ENCODE measurements around the gene HES1.
"Not testable (repeated sequence)": the region's sequence is repeated elsewhere in the genome, so short reads cannot be mapped to it uniquely, and the experiment has no call there.

HES1 gene

DNA sequence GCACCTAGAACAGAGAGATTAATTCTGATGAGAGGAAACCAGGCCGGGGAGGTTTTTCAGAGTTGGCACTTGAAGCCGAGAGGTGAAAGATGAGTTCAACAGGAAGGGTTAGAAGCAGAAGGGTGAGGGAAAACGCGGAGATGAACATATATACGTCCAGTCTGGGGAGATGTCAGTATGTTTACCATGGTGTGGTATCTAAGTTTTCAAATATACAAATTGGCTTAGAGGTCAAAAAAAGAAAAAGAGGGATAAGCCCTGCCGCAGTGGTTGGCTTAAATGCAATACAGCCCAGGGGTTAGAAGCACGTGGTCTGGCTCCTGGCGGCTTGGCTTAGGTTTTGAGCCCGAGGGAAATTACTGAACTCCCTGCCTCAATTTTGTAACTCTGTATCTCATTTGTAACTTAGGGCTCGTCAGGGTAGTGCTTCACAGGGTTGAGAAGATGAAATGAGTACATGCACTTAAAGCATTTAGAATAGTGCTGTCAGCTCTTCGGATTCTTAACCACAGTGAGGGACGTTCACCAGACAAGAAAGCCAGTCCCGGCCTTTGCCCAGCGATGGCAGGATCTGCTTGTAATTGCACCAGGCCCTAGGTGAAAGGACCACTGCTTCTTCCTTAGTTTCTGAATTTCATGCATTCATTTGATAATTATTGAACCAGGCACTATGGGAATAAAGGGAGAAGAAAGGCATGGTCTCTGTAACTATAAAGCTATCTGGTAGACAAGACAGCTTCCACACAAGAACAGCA, 6.4 kb downstream of the HES1 start:
- no peak for DNase-seq

- no peak for DNase-seq
These were observed 9.8 kb downstream of the HES1 start for GRCh38 chr3:194145702-194146101.

- no peak for DNase-seq
These were observed 11.7 kb downstream of the HES1 start for GRCh38 chr3:194147679-194148078.

DNA sequence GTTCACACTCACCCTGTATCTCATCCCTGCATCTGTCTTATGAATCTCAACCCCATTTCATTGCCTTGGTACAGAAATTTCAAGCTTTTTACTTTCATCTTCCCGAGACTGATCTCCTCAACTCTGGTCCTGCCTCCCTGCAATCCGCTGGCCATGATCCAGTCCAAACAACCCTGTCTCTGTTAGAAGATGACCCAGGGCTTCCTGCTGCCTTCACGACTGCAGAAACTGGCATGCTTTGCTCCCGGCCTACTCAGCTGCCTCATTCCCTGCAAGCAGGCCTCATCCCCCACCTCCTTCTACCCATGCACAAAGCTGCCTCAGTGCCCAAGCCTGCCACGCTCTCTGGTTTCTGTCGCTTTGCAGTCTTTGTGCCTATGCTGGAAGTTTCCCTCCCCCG, 12.4 kb downstream of the HES1 start:
- DNase-seq: no peak

DNA sequence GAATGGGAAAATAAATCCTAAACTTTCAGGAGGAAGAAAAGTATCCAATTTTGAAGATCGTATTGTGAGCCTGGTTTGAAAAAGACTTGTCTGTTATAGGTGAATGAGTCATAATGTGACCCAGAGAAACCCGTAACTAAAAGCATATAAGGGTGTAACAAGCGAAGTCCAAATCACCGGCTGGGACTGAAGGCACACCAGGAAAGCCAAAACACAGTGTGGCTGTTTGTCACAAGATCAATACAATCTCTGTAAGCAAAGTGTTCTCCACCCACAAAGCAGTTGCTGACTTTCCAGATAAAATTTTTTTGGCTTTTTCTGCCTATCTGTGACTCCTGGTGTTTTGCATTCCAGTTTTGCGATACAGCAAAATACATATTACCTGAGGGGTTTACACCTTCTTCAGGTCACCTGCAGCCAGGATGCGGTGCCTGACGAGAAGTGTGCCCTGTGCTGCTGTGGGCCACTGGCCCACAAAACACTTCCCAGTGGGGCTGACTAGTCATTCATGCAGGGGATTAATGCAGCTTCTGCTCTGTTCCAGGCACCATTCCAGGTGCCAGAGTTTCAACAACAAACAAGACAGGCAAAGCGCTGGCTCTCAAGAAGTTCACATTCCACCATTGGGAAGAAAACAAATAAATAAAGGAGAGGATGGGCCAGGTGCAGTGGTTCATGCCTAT, 14.4 kb downstream of the HES1 start:
- no peak for DNase-seq

GRCh38 chr3:194150935-194151302, 15.0 kb downstream of the HES1 start:
- DNase-seq: not testable (repeated sequence)

GRCh38 chr3:194154346-194154745, 18.4 kb downstream of the HES1 start:
- no peak for DNase-seq

DNA sequence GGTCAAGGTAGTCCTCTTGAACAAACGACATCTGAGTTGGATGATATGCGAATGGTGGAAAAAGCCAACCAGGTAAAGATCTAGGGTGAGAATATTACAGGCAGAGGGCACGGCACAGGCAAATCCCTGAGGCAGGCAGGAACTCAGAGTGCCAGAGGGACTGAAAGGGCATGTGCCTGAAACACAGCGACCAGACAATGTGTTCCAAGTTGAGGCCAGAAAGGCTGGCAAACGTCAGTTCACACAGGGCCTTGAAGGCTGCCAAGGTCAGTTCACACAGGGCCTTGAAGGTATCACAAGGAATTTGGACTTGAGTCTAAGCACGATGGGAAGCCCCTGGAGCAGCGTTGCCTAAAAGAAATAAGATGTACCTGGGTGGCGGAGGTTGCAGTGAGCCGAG, 20.1 kb downstream of the HES1 start:
- no peak for DNase-seq

GRCh38 chr3:194158942-194159439, 23.0 kb downstream of the HES1 start:
- no peak for DNase-seq

GRCh38 chr3:194160158-194160557, 24.2 kb downstream of the HES1 start:
- DNase-seq: no peak

DNA sequence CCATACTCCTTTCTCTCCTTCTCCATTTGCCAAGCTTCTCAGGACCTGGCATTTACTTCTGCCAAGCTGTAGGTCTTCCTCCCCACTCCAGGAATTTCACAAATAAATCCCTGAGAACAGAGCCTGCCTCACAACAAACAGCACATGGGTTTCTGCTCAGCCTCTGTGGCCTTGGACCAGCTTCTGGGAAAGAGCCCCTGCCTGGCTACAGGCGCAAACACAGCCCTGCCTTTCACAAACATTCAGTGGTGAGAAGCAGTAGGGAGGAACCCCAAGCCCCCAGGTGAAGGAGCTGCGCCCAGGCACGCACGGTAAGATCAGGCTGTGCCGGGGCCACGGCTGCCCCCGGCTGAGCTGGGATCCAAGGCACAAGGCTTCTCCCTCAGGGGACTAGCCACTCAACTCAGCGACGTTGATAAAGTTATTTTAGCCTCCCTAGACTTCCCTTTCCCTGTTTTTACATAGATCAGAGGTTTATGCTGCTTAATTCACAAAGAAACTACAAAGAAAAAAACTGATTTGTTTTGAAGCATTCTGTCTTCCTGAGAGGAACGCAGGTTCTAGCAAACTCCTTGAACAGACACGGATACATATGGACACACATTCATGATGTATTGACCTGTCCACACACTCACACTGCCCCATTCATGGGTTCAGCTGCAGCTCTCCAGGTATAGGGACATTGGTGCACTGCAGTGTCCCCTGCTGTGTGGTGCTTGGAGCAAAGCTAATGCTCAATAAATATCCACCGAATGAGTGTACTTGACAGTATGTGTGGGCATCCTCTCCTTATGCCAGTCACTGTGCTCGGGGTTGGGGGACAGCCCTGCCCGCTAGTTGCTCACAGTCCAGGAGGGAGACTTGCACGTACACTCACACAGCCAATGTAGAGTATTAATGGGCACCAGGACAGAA, 25.4 kb downstream of the HES1 start:
- DNase-seq: no peak

DNA sequence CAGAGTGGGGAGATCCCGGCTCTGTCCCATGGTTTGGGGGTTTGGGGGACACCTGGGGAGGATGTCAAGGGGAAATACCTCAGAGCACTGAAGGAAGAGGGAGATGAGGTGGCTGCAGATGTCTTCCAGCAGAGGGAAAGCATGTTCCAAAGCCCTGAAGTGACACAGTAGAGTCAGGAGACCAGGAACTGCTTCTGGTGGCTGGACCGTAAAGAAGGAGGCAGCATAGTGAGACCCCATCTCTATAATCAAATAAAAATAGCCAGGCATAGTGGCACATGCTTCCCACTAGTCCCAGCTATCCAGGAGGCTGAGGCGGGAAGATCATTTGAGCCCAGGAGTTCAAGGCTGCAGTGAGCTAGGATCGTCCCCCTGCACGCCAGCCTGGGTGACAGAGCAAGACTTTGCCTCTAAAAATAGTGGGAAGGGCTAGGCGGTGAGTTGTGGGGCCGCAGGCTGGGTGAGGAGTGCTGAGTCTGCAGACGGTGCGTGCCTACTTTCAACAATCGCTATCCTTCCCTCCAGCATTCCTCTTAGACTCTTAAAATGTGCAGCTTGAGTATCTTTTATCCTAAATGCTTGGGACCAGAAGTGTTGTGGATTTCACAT, 26.2 kb downstream of the HES1 start:
- DNase-seq: no peak

DNA sequence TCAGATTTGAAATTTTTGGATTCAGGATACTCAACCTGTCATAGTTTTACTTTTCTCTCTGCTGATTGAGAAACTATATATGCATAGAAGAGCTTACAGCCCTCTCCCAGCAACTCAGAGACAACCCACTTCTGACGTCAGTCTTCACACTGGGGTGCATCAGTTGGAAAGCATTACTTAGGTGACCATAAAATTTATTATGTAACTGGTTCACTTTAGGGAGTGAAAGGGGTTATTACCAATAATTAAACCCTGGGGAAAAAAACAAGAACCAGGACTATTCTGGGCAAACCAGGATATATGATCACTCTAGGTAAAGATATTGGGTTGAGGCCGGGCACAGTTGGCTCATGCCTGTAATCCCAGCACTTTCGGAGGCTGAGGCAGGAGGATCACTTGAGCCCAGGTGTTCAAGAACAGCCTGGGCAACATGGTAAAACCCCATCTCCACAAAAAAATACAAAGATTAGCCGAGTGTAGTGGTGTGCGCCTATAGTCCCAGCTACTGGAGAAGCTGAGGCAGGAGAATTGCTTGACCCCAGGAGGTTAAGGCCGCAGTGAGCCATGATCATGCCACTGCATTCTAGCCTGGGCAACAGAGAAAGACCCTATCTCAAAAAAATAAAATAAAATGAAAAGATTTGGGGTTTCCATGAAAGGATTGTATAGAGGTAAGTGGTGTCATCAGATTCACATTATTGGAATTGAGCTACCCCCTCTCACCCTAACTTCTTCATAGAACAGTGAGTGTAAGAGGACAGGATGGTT, 27.1 kb downstream of the HES1 start:
- no peak for DNase-seq

DNA sequence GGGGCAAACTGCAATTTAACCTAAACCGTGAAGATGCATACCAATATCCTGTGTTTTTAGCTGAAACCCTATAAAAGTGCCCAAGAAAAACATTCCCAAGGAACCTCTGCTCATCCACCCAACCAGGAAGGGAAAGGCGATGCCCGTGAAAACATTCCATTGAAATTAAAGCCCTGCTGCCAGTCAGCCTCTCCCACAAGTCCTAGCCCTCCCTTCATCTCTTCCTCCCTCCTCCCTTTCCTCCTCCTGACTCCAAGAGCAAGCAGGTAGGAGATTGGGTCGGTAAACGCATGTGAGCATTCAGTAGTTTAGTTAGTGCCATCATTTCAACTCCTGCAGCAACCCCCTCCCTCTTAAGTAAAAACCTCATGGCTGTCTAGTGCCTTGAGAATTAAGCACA, 27.7 kb downstream of the HES1 start:
- no peak for DNase-seq

DNA sequence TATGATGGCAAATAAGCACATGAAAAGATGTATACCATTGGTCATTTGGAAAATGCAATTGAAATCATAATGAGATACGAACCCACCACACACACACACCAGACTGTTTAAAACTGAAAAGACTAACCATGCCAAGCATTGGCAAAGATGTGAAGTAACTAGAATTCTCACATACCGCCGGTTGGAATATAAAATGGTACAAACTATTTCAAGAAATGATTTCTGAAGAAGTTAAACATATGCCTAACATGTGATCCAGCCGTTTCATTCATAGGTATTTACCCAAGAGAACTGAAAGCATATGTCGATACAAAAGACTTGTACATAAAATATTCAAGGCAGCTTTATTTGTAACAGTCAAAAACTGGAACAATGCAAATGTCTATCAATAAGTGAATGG, 28.9 kb downstream of the HES1 start:
- no peak for DNase-seq

DNA sequence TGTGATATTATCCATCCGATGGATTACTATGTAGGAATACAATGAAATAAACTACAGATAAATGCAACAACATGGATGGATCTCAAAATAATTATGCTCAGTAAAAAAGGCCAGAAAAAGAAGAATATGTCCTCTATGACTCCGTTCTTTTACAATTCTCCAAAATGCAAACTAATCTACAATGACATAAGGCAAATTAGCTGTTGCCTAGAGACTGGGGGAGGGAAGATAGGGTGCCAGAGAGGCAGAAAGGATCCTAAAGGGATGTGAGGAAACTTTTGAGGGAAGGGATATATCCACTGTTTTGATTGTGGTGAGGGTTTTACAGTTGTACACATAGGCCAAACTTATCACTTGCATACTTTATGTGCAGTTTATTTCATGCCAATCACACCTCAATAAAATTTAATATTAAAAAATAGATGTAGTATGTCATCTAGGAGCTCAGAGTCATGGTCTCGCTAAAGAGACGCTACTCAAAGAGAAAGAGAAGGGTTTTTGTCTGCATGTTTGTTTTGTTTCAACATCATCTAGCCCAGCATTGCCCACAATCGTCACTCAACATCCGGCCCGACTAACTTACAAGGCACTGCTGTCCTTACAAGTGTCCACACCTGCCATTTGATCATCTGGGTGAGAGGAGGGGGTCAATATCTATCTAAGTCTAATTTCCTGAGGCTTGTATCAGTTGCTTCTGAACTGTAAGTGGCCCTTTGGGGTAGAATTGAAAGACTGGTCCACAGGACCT, 29.5 kb downstream of the HES1 start:
- DNase-seq: no peak

DNA sequence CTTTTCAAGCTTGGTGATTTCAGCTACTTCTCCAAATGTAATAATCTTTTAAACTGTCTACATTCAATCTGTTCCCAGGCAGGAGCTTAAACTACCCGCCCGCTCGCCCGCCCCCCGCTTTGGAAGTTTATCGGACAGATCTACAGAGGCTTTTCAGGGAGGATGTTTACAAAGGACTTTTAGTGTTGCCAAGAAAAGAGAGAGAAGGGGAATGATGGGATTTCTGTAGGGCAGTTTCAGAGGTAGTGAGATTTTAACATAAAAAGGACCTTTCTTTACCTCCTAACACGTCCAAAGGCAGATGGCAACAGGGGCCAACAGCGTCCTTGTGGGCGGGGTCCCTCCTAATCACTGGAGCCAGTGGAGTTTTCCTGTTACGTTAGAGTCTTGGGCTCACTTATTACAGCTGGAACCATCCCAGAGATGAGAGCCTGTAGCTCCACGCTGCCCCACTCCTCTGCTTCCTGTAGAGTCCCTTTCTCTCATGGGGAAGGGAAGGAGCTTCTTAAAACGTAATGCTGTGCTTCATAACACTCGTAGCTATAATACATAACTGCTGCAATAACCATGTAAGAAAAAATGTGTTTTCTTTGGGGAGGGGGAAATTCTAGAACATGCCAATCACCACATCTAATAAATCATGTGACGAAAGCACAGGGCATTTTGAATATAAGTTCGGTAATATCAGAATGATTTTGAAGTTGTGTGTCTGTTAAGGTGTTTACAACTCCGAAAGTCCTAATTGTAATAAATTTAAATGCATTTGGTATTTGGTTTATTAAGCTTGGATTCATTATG, 30.9 kb downstream of the HES1 start:
- DNase-seq: no peak

DNA sequence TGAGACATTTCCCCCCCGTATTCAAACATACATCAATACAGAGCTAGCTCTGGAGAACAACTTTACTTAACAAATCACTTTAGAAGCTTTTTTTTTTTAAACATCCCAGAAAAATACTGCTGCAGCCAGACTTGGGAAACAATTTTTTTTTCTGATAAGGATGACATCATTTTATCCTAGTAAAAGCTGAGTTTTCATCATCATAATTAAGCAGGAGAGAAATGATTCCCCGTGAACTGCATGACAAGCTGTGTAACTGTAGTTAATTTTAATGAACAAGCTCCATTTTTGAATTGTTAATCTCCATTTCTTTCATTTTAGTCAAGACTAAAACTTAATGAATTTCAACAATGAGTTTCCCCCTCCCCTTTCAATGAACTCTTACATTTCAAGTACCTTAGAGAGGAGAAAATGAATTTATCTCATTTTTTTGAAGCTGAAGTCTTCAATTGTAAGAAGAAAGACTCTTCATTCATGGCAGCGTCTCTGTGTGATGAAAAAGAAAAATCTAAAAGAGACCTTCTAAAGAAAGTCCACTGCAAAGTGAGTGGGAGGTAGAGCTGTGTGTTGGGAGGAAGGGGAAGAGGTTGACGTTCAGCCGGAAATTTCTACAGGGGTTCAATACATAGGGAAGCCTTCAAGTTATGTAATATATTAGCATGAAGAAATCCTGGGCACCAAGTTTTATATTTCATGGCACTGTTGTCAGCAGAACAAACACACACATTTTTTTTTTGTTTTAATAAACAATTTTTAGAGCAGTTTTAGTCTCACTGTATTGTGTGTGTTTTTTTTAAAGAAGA, 31.7 kb downstream of the HES1 start:
- DNase-seq: no peak

- DNase-seq: no peak
These were observed 33.0 kb downstream of the HES1 start for GRCh38 chr3:194168994-194169393.

- DNase-seq: no peak
These were observed 33.6 kb downstream of the HES1 start for GRCh38 chr3:194169595-194169994.

Measured in stimulated activated CD8-positive, alpha-beta memory T cell treated with anti-CD3 and anti-CD28 coated beads, Interleukin-4, amount 100 ng/mL, for 48 hours (primary cell).